Measurements from ENCODE around the gene ARPC5. TPM values are rescaled to one million over a fixed set of nuclear protein-coding genes. Genes with fewer than 3 reads are reported as not detected.

The ARPC5 gene
- total and polyA plus RNA-seq, 9 of the 15 experiments (the other 6 are each of a cell fraction or from before 2014, with no cell fraction given) = 71.8 to 150 (median 91.6) TPM

GRCh38 chr1:183600136-183600535 lies 35.4 kb downstream of the ARPC5 start (continued):
- peak; percentile 44; the same call in 1 of the 2 replicates for TF ChIP-seq ATF3 (IDR thresholded peaks at IDR 0.05)
- TF ChIP-seq ATF3 (CRISPR knock-in tag; conservative IDR thresholded peaks at IDR 0.05) = no peak
- TF ChIP-seq SRSF3 (IDR thresholded peaks at IDR 0.05; ENCODE audit: insufficient read depth, low read length) = no peak
- TF ChIP-seq FOXP4 (CRISPR knock-in tag; IDR thresholded peaks at IDR 0.05; ENCODE audit: borderline replicate concordance) = no peak
- no peak for TF ChIP-seq MTA2 (IDR thresholded peaks at IDR 0.05; ENCODE audit: low read depth)
- TF ChIP-seq ZNF224 (CRISPR knock-in tag; IDR thresholded peaks at IDR 0.05) = no peak
- no peak for TF ChIP-seq POLR2H (tag; IDR thresholded peaks at IDR 0.05; ENCODE audit: low read depth)
- no peak for TF ChIP-seq RFX1 (IDR thresholded peaks at IDR 0.05)
- TF ChIP-seq TFE3 (CRISPR knock-in tag; IDR thresholded peaks at IDR 0.05) = no peak
- TF ChIP-seq XRCC5 (IDR thresholded peaks at IDR 0.05; ENCODE audit: low read depth, low read length) = no peak
- TF ChIP-seq THAP12 (CRISPR knock-in tag; IDR thresholded peaks at IDR 0.05) = no peak
- no peak for TF ChIP-seq ZNF431 (CRISPR knock-in tag; IDR thresholded peaks at IDR 0.05)
- TF ChIP-seq RBM39 (optimal IDR thresholded peaks at IDR 0.05; ENCODE audit: low read depth, low read length) = no peak
- no peak for TF ChIP-seq SPI1 (IDR thresholded peaks at IDR 0.05; ENCODE audit: borderline replicate concordance, low read depth, low read length)
- TF ChIP-seq FUS (optimal IDR thresholded peaks at IDR 0.05; ENCODE audit: low read depth, low read length) = no peak
- no peak for TF ChIP-seq RHOXF2B (CRISPR knock-in tag; conservative IDR thresholded peaks at IDR 0.05)
- TF ChIP-seq SIN3A (IDR thresholded peaks at IDR 0.05; ENCODE audit: borderline replicate concordance in 2 of 2, control insufficient read depth in 1 of 2, low read depth in 2 of 2, low read length in 2 of 2) = no peak
- TF ChIP-seq CAMTA2 (CRISPR knock-in tag; conservative IDR thresholded peaks at IDR 0.05) = no peak
- no peak for TF ChIP-seq TRIM25 (IDR thresholded peaks at IDR 0.05; ENCODE audit: borderline replicate concordance)
- TF ChIP-seq MCM7 (IDR thresholded peaks at IDR 0.05) = no peak

Measured in K562 (cell line).